ENCODE results near the gene FOXC1.

- TF ChIP-seq RAD21 (IDR thresholded peaks at IDR 0.05; ENCODE audit: low read depth) (no peak), EZH2 (IDR thresholded peaks at IDR 0.05) (no peak), CTCF (IDR thresholded peaks at IDR 0.05 in 2 of 3, conservative IDR thresholded peaks at IDR 0.05 in 1 of 3; ENCODE audit: borderline replicate concordance in 1 of 3, insufficient read depth in 1 of 3, low read depth in 2 of 3, low read length in 2 of 3) (no peak), ZNF274 (IDR thresholded peaks at IDR 0.05; ENCODE audit: low read depth, low read length) (no peak), EGR1 (IDR thresholded peaks at IDR 0.05; ENCODE audit: low read depth) (no peak), SP1 (IDR thresholded peaks at IDR 0.05; ENCODE audit: low read depth) (no peak), MAX (IDR thresholded peaks at IDR 0.05) (no peak), ZFX (IDR thresholded peaks at IDR 0.05) (no peak), REST (IDR thresholded peaks at IDR 0.05; ENCODE audit: low read depth) (no peak), POLR2A (IDR thresholded peaks at IDR 0.05; ENCODE audit: borderline replicate concordance, extremely low read depth, insufficient read depth, insufficient read length) (no peak), SIN3A (IDR thresholded peaks at IDR 0.05; ENCODE audit: low read depth) (no peak)
Measured at GRCh38 chr6:1585669-1586049, 24.1 kb upstream of the FOXC1 start.

Measured in HCT116 (cell line).